Caki2 (cell line): Measurements from ENCODE around the gene CSNK1G3. TPM values are rescaled to one million over a fixed set of nuclear protein-coding genes. Genes with fewer than 3 reads are reported as not detected.
"Not testable (repeated sequence)": the region's sequence is repeated elsewhere in the genome, so short reads cannot be mapped to it uniquely, and the experiment has no call there.

Experiments
- DNase-seq: peaks from one replicate; pipeline ENCODE4 v3.0.0-alpha.2; 2015; ENCODE audit warnings: low read depth
- in situ Hi-C: cut with HindIII; loops from 2 replicates; pipeline ENCODE4 v1.10.0; 2016; ENCODE audit warnings: low sequenced_read_pairs, low pct_unique_long_range_greater_than_20kb, mixed read lengths
- total RNA-seq: library from RNA; depleted of rRNA; stranded (reverse); fragments of >200 nt; shearing (Covaris generic); gene quantifications from 2 replicates; pipeline ENCODE4 v1.2.3, GENCODE V29; 2014; ENCODE audit warnings: low replicate concordance

Gene CSNK1G3
- total RNA-seq, 1 experiment from 2014 or later: 20.2 TPM

DNA sequence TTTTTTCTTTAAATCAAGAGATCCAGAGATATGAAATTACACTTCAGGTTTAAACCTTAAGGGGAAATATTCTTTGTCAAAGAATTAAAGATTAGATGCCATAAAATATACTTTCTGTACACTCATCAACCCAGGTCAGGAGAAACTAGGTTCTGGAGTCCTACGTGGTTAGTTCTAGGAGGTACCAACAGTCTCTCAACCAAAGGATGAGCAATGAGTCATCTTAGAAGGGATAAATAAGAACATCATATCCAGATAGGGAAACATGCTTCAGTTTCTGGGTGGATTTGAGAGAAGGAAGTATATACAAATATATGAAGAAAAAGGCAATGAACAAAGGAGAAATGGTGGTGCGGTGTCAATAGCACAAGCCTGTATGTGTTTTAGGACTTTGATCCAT is 98.2 kb downstream of the CSNK1G3 start:
- no peak for DNase-seq
- in situ Hi-C loops: no loop called here

DNA sequence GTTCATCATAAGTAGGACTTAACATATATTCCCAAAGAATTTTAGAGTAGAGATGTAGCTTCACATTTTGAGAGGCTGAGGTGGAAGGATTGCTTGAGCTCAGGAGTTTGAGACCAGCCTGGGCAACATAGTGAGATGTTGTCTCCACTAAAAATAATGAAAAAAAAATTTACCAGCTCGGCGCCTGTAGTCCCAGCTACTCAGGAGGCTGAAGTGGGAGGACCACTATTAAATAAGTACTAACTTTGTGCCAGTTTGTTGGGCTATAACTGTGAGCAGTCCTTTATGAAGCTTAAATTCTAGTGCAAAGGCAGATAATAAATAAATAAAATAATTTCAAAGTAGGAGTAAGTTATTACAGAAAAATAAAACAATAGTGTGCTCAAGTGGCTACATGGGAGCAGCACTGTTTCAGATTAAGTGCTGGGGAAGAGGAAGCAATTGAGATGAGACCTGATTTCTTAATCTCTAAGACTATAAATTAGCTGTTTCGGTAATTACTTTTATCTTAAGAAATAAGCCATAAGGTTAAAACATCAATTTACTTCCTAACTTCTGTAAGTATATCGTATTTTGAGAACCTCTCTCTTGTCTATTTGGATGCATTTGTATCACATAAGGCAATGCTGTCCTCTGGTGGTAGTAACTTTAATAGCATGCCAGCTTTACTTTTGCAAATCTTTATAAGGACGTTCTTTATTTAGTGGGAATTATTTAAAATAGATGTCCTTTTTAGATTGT is 98.9 kb downstream of the CSNK1G3 start:
- in situ Hi-C loops: no loop called here
- DNase-seq: peak; percentile 31

GRCh38 chr5:123611406-123611709 is 99.4 kb downstream of the CSNK1G3 start:
- DNase-seq: no peak
- in situ Hi-C loops: no loop called here

- in situ Hi-C loops: no loop called here
- no peak for DNase-seq
These were observed 105.6 kb downstream of the CSNK1G3 start for GRCh38 chr5:123617561-123617960.

- DNase-seq: no peak
- in situ Hi-C loops: no loop called here
These were observed 114.1 kb downstream of the CSNK1G3 start for GRCh38 chr5:123626051-123626450.

GRCh38 chr5:123628860-123629544 is 117.0 kb downstream of the CSNK1G3 start:
- in situ Hi-C loops: no loop called here
- no peak for DNase-seq

DNA sequence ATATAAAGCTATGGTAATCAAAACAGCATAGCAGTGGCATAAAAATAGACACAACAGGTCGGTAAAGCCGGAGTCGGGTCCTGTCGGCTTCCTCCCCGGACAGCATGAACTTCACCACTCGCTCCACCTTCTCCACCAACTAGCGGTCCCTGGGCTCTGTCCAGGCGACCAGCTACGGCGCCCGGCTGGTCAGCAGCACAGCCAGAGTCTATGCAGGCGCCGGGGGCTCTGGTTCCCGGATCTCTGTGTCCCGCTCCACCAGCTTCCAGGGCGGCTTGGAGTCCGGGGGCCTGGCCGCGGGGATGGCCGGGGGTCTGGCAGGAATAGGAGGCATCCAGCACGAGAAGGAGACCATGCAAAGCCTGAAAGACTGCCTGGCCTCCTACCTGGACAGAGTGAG is 124.0 kb downstream of the CSNK1G3 start:
- in situ Hi-C loops: no loop called here
- no peak for DNase-seq

GRCh38 chr5:123637028-123637427 is 125.1 kb downstream of the CSNK1G3 start:
- DNase-seq, in situ Hi-C loops: not testable (repeated sequence)

- in situ Hi-C loops: no loop called here
- DNase-seq: no peak
These were observed 127.3 kb downstream of the CSNK1G3 start for GRCh38 chr5:123639244-123639643.

GRCh38 chr5:123645024-123645603 is 133.1 kb downstream of the CSNK1G3 start:
- no peak for DNase-seq
- in situ Hi-C loops: no loop called here

GRCh38 chr5:123647066-123647465 is 135.1 kb downstream of the CSNK1G3 start:
- in situ Hi-C loops: no loop called here
- no peak for DNase-seq

- DNase-seq: no peak
- in situ Hi-C loops: no loop called here
These were observed 139.3 kb downstream of the CSNK1G3 start for GRCh38 chr5:123651234-123651633.

GRCh38 chr5:123659011-123659410 is 147.0 kb downstream of the CSNK1G3 start:
- no peak for DNase-seq
- in situ Hi-C loops: no loop called here

- in situ Hi-C loops: no loop called here
- no peak for DNase-seq
These were observed 147.5 kb downstream of the CSNK1G3 start for GRCh38 chr5:123659495-123659894.

- in situ Hi-C loops: no loop called here
- peak; percentile 6 for DNase-seq
These were observed 153.0 kb downstream of the CSNK1G3 start for GRCh38 chr5:123664961-123665360.

- in situ Hi-C loops: no loop called here
- DNase-seq: no peak
These were observed 153.9 kb downstream of the CSNK1G3 start for GRCh38 chr5:123665822-123666371.
